Upper lobe of right lung (tissue), 1 donor: ENCODE measurements around the gene ZNRD2. TPM values are rescaled to one million over a fixed set of nuclear protein-coding genes. Genes with fewer than 3 reads are reported as not detected.
"Not testable (repeated sequence)": the region's sequence is repeated elsewhere in the genome, so short reads cannot be mapped to it uniquely, and the experiment has no call there.

Experiments
- ATAC-seq: fragments of 200-7000 bp; cut with Tn5 transposase; one replicate; pipeline ENCODE4 v1.9.1; 2020; ENCODE audit warnings: mild to moderate bottlenecking, moderate library complexity
- DNase-seq: peaks from one replicate; pipeline ENCODE4 v3.0.0-alpha.2; 2020
- H3K27ac ChIP-seq: fragments of 200-600 bp; one replicate; pipeline ENCODE4 v1.8.0; 2022
- H3K27me3 ChIP-seq: fragments of 200-600 bp; one replicate; pipeline ENCODE4 v1.8.0; 2022; ENCODE audit warnings: mild to moderate bottlenecking
- H3K36me3 ChIP-seq: fragments of 200-600 bp; one replicate; pipeline ENCODE4 v1.8.0; 2022
- H3K4me1 ChIP-seq: fragments of 200-600 bp; one replicate; pipeline ENCODE4 v1.8.0; 2022
- H3K4me3 ChIP-seq: fragments of 200-600 bp; one replicate; pipeline ENCODE4 v1.8.0; 2022; ENCODE audit warnings: mild to moderate bottlenecking
- H3K9me3 ChIP-seq: fragments of 200-600 bp; one replicate; pipeline ENCODE4 v1.8.0; 2022
- intact Hi-C: fragments of 100-400 bp; cut with DNase I; formaldehyde crosslinking; loops from one replicate; pipeline ENCODE4 v1.11.0; 2022
- long read RNA-seq: library from polyadenylated mRNA; unstranded; transcript quantifications from one replicate; pipeline ENCODE4 v2.0.0, GENCODE V29; 2021
- total RNA-seq: library from RNA; stranded (reverse); fragmentation: NEBNext Ultra II Directional; extraction: Animal tissue kit (Norgen Biotek cat#: 25700); gene quantifications from one replicate; pipeline ENCODE4 v1.2.1, GENCODE V29; 2021
- TF ChIP-seq, protein P1 (sequence below): fragments of 200-600 bp; IDR thresholded peaks from one replicate; pipeline ENCODE4 v1.8.0; 2022; ENCODE audit warnings: antibody characterized with exemption
- donor health status: DM: no; HTN: yes; CAD: no; lungs with severe emphysema.

The ZNRD2 gene, protein sequence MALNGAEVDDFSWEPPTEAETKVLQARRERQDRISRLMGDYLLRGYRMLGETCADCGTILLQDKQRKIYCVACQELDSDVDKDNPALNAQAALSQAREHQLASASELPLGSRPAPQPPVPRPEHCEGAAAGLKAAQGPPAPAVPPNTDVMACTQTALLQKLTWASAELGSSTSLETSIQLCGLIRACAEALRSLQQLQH
- total RNA-seq, result 24.0 TPM
- long read RNA-seq, transcript SSSCA1-201 (4 exons, 698 nt), result major isoform, 14 of 42 reads
- long read RNA-seq, partial matches to known transcripts, result 1 of 42 reads
- long read RNA-seq, other reads (novel, unspliced or antisense), result 27 of 42 reads

DNA sequence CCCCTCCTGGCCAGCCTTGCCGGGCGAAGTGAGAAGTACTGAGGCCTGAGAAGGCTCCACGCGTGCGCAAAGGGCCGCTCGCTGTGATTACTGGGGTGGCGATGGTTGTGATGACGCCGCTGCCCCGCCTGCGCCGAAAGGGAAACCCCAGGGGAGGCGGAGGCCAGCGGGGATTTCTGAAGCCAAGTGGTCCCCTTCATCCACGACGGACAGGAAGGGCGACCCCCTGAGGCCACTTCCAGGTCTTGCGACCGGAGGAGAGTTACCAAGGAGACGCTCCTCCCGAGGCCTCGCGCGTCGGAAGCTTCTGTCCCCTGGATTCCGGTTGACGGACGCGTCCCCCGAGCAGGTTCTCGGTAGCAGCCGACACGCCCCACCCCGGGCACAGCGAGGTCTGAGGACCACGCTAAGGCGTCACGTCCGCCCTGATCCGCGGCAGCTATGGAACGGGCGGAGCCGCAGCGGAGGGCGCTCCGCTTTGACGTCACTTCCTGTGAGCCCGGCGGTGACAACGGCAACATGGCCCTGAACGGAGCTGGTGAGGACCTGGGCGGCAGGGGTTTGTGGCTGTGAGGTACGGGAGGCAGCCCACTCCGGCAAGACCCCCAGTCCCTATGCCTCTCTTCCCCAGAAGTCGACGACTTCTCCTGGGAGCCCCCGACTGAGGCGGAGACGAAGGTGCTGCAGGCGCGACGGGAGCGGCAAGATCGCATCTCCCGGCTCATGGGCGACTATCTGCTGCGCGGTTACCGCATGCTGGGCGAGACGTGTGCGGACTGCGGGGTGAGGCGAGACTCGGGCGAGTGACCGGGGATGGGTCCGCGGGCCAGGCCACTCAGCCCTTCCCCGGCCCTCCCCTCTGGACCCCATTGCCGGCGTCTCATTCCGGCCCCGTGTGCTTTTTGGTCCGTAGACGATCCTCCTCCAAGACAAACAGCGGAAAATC, at the start of gene ZNRD2:
ZNRD2 (plus strand) TSS at position 505 of the 946 bp plus-strand sequence; CDS start at position 520, 15 bp downstream.
- peak; percentile 100 for DNase-seq
- peak; percentile 85 for ATAC-seq
- Histone ChIP-seq H3K9me3 (no peaks in the 10 kb centered on the region), H3K4me1 (peaks cover 56% of the 10 kb centered on the region), H3K36me3 (no peaks in the 10 kb centered on the region), H3K4me3 (peak within 1 kb of the TSS; percentile 66), H3K27me3 (no peaks in the 10 kb centered on the region), H3K27ac (peak within 1 kb of the TSS; percentile 90)
- TF ChIP-seq, protein P1, sequence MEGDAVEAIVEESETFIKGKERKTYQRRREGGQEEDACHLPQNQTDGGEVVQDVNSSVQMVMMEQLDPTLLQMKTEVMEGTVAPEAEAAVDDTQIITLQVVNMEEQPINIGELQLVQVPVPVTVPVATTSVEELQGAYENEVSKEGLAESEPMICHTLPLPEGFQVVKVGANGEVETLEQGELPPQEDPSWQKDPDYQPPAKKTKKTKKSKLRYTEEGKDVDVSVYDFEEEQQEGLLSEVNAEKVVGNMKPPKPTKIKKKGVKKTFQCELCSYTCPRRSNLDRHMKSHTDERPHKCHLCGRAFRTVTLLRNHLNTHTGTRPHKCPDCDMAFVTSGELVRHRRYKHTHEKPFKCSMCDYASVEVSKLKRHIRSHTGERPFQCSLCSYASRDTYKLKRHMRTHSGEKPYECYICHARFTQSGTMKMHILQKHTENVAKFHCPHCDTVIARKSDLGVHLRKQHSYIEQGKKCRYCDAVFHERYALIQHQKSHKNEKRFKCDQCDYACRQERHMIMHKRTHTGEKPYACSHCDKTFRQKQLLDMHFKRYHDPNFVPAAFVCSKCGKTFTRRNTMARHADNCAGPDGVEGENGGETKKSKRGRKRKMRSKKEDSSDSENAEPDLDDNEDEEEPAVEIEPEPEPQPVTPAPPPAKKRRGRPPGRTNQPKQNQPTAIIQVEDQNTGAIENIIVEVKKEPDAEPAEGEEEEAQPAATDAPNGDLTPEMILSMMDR, result peak; percentile 49
- intact Hi-C loops, result no loop called here

DNA sequence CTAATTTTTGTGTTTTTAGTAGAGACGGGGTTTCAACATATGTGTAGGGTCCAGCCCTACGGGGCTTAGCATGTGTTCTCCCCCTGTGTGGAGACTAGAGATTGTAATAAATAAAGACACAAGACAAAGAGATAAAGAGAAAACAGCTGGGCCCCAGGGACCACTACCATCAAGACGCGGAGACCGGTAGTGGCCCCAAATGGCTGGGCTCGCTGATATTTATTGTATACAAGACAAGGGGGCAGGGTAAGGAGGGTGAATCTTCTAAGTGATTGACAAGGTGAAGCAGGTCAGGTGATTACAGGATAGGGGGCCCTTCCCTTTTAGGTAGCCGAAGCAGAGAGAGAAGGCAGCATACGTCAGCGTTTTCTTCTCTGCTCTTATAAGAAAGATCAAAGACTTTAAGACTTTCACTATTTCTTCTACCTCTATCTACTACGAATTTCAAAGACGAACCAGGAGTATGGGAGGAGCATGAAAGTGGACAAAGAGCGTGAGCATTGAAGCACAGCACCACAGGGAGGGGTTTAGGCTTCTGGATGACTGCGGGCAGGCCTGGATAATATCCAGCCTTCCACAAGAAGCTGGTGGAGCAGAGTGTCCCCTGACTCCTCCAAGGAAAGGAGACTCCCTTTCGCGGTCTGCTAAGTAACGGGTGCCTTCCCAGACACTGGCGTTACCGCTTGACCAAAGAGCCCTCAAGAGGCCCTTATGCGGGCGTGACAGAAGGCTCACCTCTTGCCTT, 48.3 kb upstream of the ZNRD2 start:
- ATAC-seq, H3K9me3 ChIP-seq, H3K36me3 ChIP-seq, H3K4me3 ChIP-seq, H3K27me3 ChIP-seq, intact Hi-C loops, H3K27ac ChIP-seq: not testable (repeated sequence)
- peaks cover 39% of the 10 kb centered on the region for H3K4me1 ChIP-seq
- DNase-seq, result peak; percentile 69

DNA sequence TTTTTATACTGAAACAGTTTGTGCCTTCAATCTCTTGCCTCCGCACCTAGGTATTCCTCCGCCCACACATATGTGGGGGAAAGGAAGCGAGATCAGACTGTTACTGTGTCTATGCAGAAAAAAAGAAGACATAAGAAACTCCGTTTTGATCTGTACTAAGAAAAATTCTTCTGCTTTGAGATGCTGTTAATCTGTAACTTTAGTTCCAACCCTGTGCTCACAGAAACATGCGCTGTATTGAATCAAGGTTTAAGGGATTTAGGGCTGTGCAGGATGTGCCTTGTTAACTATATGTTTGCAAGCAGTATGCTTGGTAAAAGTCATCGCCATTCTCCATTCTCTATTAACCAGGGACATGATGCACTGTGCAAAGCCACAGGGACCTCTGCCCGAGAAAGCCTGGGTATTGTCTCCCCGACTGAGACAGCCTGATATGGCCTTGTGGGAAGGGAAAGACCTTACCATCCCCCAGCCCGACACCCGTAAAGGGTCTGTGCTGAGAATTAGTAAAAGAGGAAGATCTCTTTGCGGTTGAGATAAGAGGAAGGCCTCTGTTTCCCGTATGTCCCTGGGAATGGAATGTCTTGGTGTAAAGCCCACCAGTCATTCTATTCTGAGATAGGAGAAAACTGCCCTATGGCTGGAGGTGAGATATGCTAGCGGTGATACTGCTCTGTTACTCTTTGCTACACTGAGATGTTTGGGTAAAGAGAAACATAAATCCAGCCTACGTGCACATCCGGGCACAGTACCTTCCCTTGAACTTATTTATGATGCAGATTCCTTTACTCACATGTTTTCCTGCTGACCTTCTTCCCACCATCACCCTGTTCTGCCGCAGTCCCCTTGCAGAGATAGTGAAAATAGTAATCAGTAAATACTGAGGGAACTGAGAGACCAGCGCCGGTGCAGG, 47.3 kb upstream of the ZNRD2 start:
- Histone ChIP-seq H3K36me3 (peaks cover 18% of the 10 kb centered on the region), H3K4me1 (peaks cover 39% of the 10 kb centered on the region)
- intact Hi-C loops, ATAC-seq, H3K4me3 ChIP-seq, H3K9me3 ChIP-seq, H3K27ac ChIP-seq, H3K27me3 ChIP-seq: not testable (repeated sequence)
- DNase-seq, result peak; percentile 22

DNA sequence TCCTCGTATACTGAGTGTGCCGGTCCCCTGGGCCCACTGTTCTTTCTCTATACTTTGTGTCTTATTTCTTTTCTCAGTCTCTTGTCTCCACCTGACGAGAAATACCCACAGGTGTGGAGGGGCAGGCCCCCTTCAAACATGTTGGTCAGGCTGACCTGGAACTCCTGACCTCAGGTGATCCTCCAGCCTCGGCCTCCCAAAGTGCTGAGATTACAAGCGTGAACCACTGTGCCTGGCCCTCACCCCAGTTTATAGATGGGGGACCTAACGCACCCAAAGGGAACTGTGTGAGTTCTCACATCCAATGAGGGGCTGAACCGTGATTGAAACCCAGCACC, 46.7 kb upstream of the ZNRD2 start:
- H3K27me3 ChIP-seq, H3K9me3 ChIP-seq, intact Hi-C loops, H3K4me3 ChIP-seq, ATAC-seq, H3K27ac ChIP-seq: not testable (repeated sequence)
- peak; percentile 46 for DNase-seq
- Histone ChIP-seq H3K4me1 (peaks cover 39% of the 10 kb centered on the region), H3K36me3 (peaks cover 18% of the 10 kb centered on the region)

DNA sequence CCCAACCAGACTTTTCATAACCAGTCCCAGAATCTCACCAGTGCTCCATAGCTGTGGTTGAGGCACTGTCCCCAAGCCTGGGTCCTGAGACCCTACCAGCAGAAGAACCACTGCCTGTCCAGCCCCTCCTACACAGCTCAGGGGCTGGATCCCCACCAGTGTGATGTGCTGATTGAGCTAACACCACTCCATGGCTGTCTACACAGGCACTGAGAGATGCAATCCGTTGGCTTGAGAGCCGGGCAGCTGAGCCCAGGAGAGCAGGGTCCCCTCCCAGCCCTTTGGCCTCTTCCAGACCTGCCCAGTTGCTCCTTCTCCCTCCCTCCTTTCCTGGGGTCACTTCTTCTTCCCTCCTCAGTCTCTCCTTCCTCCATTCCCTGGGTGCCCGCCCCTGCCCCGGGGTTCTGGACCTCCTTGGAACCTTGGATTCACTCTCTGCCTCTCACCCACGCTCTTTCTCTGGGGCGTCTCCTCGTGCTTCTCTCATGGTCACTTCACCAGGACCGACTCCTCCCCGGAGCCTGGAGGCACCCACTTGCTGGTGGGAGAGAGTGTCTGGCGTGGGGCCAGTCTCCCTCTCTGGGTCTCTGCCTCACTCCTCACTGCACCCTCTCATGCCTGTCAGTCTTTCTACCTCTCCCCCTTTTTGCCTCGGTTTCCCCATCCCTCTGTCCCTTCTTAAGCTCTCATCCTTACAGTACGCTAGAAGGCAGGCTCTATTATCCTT, 46.1 kb upstream of the ZNRD2 start:
- peak; percentile 31 for ATAC-seq
- DNase-seq, result peak; percentile 83
- Histone ChIP-seq H3K4me3 (no peak overlapping the region), H3K9me3 (no peaks in the 10 kb centered on the region), H3K27ac (no peak overlapping the region), H3K36me3 (peaks cover 24% of the 10 kb centered on the region), H3K27me3 (no peaks in the 10 kb centered on the region), H3K4me1 (peaks cover 39% of the 10 kb centered on the region)
- TF ChIP-seq, protein P1, result no peak
- intact Hi-C loops, result no loop called here

DNA sequence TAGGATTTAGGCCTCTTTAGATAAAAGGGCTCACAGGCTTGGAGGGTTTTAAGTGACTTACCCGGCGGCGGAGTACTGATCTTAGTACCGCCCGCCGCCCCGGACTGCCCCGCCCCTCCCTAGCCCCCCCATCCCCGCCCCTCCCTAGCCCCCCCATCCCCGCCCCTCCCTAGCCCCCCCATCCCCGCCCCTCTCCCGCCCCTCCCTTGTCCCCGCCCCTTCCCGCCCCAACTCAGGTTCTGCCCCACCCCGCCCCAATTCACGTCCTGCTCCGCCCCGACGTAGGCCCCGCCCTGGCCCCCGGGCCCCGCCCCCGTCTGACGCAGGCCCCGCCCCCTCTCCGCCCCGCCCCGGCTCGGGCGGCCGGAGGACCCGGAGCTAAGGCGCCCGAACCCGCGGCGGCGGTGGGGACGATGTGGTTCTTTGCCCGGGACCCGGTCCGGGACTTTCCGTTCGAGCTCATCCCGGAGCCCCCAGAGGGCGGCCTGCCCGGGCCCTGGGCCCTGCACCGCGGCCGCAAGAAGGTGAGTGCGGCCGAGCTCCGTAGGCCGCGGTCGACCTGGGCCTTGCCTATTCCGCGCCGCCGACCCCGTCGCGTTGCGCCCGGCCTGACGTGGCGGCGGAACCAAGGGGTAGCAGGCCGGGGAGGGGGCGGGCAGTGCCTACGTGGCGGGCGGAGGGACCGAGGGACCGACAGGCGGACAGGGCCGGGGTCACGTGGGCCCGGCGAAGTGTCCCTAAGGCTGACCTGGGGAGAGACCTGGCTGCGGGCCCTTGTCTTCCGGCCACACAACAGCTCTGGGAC, 45.3 kb upstream of the ZNRD2 start, which contains the start of gene SCYL1:
SCYL1 (plus strand) TSS at position 343 of the 805 bp plus-strand sequence; CDS start at position 414, 71 bp downstream.
- Histone ChIP-seq H3K27me3 (no peaks in the 10 kb centered on the region), H3K4me1 (peaks cover 39% of the 10 kb centered on the region), H3K9me3 (no peaks in the 10 kb centered on the region), H3K4me3 (peak within 1 kb of the TSS; percentile 97), H3K36me3 (peaks cover 31% of the 10 kb centered on the region), H3K27ac (peak within 1 kb of the TSS; percentile 94)
- ATAC-seq (peak; percentile 96), DNase-seq (peak; percentile 91)
- intact Hi-C loops, result no loop called here
- TF ChIP-seq, protein P1, result no peak
